ENCODE results near the gene HPCAL1. TPM values are rescaled to one million over a fixed set of nuclear protein-coding genes. Genes with fewer than 3 reads are reported as not detected.

Gene HPCAL1
- polyA plus RNA-seq, 1 donor from 2014 or later: 63.4 TPM

DNA sequence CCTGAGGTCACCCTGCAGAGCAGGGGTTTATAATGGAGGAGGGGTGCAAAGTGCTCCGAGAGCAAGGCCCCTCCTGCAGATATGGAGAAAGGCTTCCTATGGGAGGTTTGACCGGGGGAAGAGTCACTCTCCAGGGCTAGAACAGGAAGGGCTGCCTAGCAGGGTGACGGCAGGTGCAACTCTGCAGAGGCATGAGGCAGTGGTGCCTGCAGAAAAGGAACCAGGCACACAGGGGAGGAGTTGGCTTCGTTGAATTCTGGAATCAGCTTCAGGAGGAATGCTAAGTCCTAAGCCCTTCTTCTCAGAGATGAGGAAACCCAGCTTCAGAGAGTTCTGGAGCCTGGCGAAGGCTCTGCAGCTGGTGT is 17.5 kb upstream of the HPCAL1 start:
- Histone ChIP-seq H4K20me1 (ENCODE audit: insufficient read depth) (no peaks in the 10 kb centered on the region), H3F3A (ENCODE audit: insufficient read depth, low read length, poor library complexity, severe bottlenecking) (no peaks in the 10 kb centered on the region), H3K4me3 (ENCODE audit: low read length) (no peak overlapping the region), H2AFZ (ENCODE audit: low read depth, low read length) (no peak overlapping the region), H3K9ac (ENCODE audit: low read length) (no peak overlapping the region), H3K27me3 (ENCODE audit: insufficient read depth, low read depth, low read length) (no peaks in the 10 kb centered on the region), H3K79me2 (replicated peaks; ENCODE audit: insufficient read depth, low read length) (no peaks in the 10 kb centered on the region), H3K27ac (ENCODE audit: low read length) (no peak overlapping the region), H3K9me3 (ENCODE audit: low read length) (no peaks in the 10 kb centered on the region), H3K4me2 (ENCODE audit: low read length) (no peak overlapping the region), H3K9me2 (ENCODE audit: insufficient read depth, low read length) (no peaks in the 10 kb centered on the region), H3K36me3 (ENCODE audit: insufficient read depth, low read length) (no peaks in the 10 kb centered on the region)
- TF ChIP-seq EZH2 (IDR thresholded peaks at IDR 0.05; ENCODE audit: borderline replicate concordance, insufficient read depth, low read length, poor library complexity, severe bottlenecking): no peak

DNA sequence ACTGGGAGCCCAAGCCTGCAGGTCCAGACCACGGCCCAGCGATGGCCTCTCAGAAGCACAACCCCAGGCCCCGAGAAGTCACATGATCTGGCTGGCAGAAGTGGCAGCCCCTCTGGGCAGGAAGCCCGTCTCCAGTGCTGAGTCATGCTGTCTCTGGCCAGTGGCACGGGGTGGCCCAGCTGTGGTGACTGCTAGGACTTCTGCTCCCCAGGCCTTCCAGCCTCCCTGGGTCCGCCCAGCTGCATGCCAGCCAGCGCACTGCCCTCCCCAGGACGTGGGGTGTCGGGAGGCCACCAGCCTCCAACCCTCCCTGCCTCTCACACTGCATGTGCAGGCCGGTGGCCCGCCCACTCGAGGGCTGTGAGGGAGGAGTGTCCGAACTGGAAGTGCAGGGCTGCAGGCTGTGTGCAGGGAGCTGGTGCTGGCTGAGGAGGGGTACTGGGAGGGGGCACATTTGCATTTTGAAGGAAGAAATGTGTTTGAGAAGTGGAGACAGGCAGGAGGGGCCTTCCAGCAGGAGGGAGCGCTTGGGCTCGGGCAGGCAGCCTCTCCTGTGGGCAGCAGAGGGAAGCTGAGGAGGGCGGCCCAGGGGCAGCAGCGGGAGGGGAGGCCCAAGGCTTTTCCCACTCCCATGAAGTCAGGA is 17.0 kb upstream of the HPCAL1 start:
- H3F3A ChIP-seq (ENCODE audit: insufficient read depth, low read length, poor library complexity, severe bottlenecking): no peaks in the 10 kb centered on the region
- H3K36me3 ChIP-seq (ENCODE audit: insufficient read depth, low read length): no peaks in the 10 kb centered on the region
- H4K20me1 ChIP-seq (ENCODE audit: insufficient read depth): no peaks in the 10 kb centered on the region
- no peaks in the 10 kb centered on the region for H3K27me3 ChIP-seq (ENCODE audit: insufficient read depth, low read depth, low read length)
- H3K4me2 ChIP-seq (ENCODE audit: low read length): no peak overlapping the region
- no peaks in the 10 kb centered on the region for H3K9me3 ChIP-seq (ENCODE audit: low read length)
- H2AFZ ChIP-seq (ENCODE audit: low read depth, low read length): no peak overlapping the region
- TF ChIP-seq MXI1 (conservative IDR thresholded peaks at IDR 0.05; ENCODE audit: poor library complexity, severe bottlenecking): no peak
- TF ChIP-seq, protein P1, sequence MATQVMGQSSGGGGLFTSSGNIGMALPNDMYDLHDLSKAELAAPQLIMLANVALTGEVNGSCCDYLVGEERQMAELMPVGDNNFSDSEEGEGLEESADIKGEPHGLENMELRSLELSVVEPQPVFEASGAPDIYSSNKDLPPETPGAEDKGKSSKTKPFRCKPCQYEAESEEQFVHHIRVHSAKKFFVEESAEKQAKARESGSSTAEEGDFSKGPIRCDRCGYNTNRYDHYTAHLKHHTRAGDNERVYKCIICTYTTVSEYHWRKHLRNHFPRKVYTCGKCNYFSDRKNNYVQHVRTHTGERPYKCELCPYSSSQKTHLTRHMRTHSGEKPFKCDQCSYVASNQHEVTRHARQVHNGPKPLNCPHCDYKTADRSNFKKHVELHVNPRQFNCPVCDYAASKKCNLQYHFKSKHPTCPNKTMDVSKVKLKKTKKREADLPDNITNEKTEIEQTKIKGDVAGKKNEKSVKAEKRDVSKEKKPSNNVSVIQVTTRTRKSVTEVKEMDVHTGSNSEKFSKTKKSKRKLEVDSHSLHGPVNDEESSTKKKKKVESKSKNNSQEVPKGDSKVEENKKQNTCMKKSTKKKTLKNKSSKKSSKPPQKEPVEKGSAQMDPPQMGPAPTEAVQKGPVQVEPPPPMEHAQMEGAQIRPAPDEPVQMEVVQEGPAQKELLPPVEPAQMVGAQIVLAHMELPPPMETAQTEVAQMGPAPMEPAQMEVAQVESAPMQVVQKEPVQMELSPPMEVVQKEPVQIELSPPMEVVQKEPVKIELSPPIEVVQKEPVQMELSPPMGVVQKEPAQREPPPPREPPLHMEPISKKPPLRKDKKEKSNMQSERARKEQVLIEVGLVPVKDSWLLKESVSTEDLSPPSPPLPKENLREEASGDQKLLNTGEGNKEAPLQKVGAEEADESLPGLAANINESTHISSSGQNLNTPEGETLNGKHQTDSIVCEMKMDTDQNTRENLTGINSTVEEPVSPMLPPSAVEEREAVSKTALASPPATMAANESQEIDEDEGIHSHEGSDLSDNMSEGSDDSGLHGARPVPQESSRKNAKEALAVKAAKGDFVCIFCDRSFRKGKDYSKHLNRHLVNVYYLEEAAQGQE (IDR thresholded peaks at IDR 0.05; ENCODE audit: borderline replicate concordance): no peak
- TF ChIP-seq, protein P2, sequence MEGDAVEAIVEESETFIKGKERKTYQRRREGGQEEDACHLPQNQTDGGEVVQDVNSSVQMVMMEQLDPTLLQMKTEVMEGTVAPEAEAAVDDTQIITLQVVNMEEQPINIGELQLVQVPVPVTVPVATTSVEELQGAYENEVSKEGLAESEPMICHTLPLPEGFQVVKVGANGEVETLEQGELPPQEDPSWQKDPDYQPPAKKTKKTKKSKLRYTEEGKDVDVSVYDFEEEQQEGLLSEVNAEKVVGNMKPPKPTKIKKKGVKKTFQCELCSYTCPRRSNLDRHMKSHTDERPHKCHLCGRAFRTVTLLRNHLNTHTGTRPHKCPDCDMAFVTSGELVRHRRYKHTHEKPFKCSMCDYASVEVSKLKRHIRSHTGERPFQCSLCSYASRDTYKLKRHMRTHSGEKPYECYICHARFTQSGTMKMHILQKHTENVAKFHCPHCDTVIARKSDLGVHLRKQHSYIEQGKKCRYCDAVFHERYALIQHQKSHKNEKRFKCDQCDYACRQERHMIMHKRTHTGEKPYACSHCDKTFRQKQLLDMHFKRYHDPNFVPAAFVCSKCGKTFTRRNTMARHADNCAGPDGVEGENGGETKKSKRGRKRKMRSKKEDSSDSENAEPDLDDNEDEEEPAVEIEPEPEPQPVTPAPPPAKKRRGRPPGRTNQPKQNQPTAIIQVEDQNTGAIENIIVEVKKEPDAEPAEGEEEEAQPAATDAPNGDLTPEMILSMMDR (IDR thresholded peaks at IDR 0.05; ENCODE audit: poor library complexity, severe bottlenecking): no peak
- TF ChIP-seq SMC3 (conservative IDR thresholded peaks at IDR 0.05; ENCODE audit: poor library complexity): no peak
- TF ChIP-seq POLR2AphosphoS5 (IDR thresholded peaks at IDR 0.05): no peak
- TF ChIP-seq EZH2 (IDR thresholded peaks at IDR 0.05; ENCODE audit: borderline replicate concordance, insufficient read depth, low read length, poor library complexity, severe bottlenecking): no peak
- no peak for TF ChIP-seq EP300 (conservative IDR thresholded peaks at IDR 0.05; ENCODE audit: poor library complexity, severe bottlenecking)
- TF ChIP-seq TAF1 (IDR thresholded peaks at IDR 0.05; ENCODE audit: low read depth): no peak
- TF ChIP-seq RAD21 (conservative IDR thresholded peaks at IDR 0.05): no peak
- H3K4me3 ChIP-seq (ENCODE audit: low read length): no peak overlapping the region
- no peak overlapping the region for H3K27ac ChIP-seq (ENCODE audit: low read length)
- no peaks in the 10 kb centered on the region for H3K79me2 ChIP-seq (replicated peaks; ENCODE audit: insufficient read depth, low read length)
- H3K9ac ChIP-seq (ENCODE audit: low read length): no peak overlapping the region
- no peaks in the 10 kb centered on the region for H3K9me2 ChIP-seq (ENCODE audit: insufficient read depth, low read length)
